ENCODE results near the gene KCNC3.

The KCNC3 gene

GRCh38 chr19:50362656-50363424, 33.7 kb upstream of the KCNC3 start:
- Histone ChIP-seq H3K27ac (ENCODE audit: extremely low read depth, low read depth, low read length) (no peak overlapping the region), H3K4me1 (ENCODE audit: control insufficient read depth, insufficient read depth, low read length) (no peaks in the 10 kb centered on the region), H3K9me3 (ENCODE audit: control insufficient read depth, insufficient read depth, low read depth, low read length) (no peaks in the 10 kb centered on the region), H3K4me3 (ENCODE audit: low read depth, low read length) (no peak overlapping the region), H3K36me3 (ENCODE audit: control insufficient read depth in 2 of 2, insufficient read depth in 1 of 2, low read length in 2 of 2) (peaks cover 0 to 5% of the 10 kb centered on the region in 2 experiments; a peak in 1 of 3 replicates)
- ChIA-PET CTCF (interaction anchor here (0.5 to 1.8 kb wide), 11 partner anchors 9 to 1568 kb away, joined by 3 to 5 read pairs (median 4); no protein-coding TSS in a partner anchor), POLR2A (no interaction called here)
- TF ChIP-seq ZNF341 (tag by site-specific recombination; IDR thresholded peaks at IDR 0.05; ENCODE audit: low read depth) (peak; percentile 48), SALL2 (tag by site-specific recombination; IDR thresholded peaks at IDR 0.05; ENCODE audit: borderline replicate concordance) (no peak)

DNA sequence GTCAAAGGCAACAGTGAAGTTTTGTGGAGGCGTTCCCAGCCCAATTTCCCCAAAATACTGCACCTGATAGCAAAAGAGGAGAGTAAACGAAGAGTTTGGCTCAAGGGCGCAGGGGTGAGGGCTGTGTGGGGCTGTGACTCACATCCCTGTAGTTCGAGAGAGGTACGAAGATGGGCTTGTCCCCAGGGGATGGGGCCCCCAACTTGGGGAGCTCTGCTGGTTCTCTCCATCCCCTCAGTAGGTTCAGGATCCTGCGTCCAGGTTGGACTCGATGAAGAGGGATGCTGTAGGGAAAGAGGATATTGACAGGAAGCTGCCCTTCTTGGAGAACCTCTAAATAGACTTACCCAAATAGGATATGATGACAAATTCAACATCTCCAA, 32.8 kb upstream of the KCNC3 start:
- Histone ChIP-seq H3K4me1 (ENCODE audit: control insufficient read depth, insufficient read depth, low read length) (no peaks in the 10 kb centered on the region), H3K9me3 (ENCODE audit: control insufficient read depth, insufficient read depth, low read depth, low read length) (no peaks in the 10 kb centered on the region), H3K4me3 (ENCODE audit: low read depth, low read length) (no peak overlapping the region), H3K36me3 (ENCODE audit: control insufficient read depth in 2 of 2, insufficient read depth in 1 of 2, low read length in 2 of 2) (peaks cover 0 to 5% of the 10 kb centered on the region in 2 experiments; a peak in 1 of 3 replicates), H3K27ac (ENCODE audit: extremely low read depth, low read depth, low read length) (no peak overlapping the region)
- ChIA-PET CTCF (interaction anchor here (0.5 to 1.8 kb wide), 8 partner anchors 11 to 1567 kb away, joined by 3 to 5 read pairs (median 3); no protein-coding TSS in a partner anchor), POLR2A (no interaction called here)
- TF ChIP-seq ZNF558 (tag by site-specific recombination; IDR thresholded peaks at IDR 0.05) (no peak), ZBTB49 (tag by site-specific recombination; IDR thresholded peaks at IDR 0.05; ENCODE audit: low read depth) (no peak), TSHZ1 (tag by site-specific recombination; IDR thresholded peaks at IDR 0.05; ENCODE audit: borderline replicate concordance) (no peak), ZNF223 (tag by site-specific recombination; IDR thresholded peaks at IDR 0.05) (no peak), ZNF776 (tag by site-specific recombination; IDR thresholded peaks at IDR 0.05; ENCODE audit: borderline replicate concordance) (no peak), ZNF449 (tag by site-specific recombination; IDR thresholded peaks at IDR 0.05) (no peak), ZNF157 (tag by site-specific recombination; IDR thresholded peaks at IDR 0.05) (no peak), ZNF133 (tag by site-specific recombination; IDR thresholded peaks at IDR 0.05) (no peak), PRDM4 (tag by site-specific recombination; IDR thresholded peaks at IDR 0.05) (no peak), KLF7 (tag by site-specific recombination; IDR thresholded peaks at IDR 0.05; ENCODE audit: borderline replicate concordance) (no peak), ZNF274 (IDR thresholded peaks at IDR 0.05; ENCODE audit: low read length) (no peak), ZNF274 (tag by site-specific recombination; IDR thresholded peaks at IDR 0.05; ENCODE audit: borderline replicate concordance) (no peak)

Measured in HEK293 (cell line).